ENCODE results near the gene STAG3. TPM values are rescaled to one million over a fixed set of nuclear protein-coding genes. Genes with fewer than 3 reads are reported as not detected.
"Not testable (repeated sequence)": the region's sequence is repeated elsewhere in the genome, so short reads cannot be mapped to it uniquely, and the experiment has no call there.

The STAG3 gene
- total RNA-seq, 1 experiment from 2014 or later: 22.1 TPM

GRCh38 chr7:100137851-100138760, 39.6 kb upstream of the STAG3 start:
- Histone ChIP-seq H2AFZ (ENCODE audit: low read length) (no peak overlapping the region), H3K9ac (ENCODE audit: low read length) (no peak overlapping the region), H3K4me2 (ENCODE audit: low read depth, low read length, poor library complexity, severe bottlenecking) (peak overlapping the region; percentile 36), H3K79me2 (ENCODE audit: low read length) (no peaks in the 10 kb centered on the region), H3K4me3 (ENCODE audit: low read length) (no peak overlapping the region), H3K36me3 (ENCODE audit: insufficient read depth, low read length) (no peaks in the 10 kb centered on the region), H4K20me1 (ENCODE audit: insufficient read depth, low read depth, low read length) (no peaks in the 10 kb centered on the region), H3K27ac (ENCODE audit: low read length) (no peak overlapping the region), H3K27me3 (ENCODE audit: low read length) (no peaks in the 10 kb centered on the region), H3K4me1 (ENCODE audit: low read length) (peaks cover 8% of the 10 kb centered on the region), H3K9me2 (replicated peaks; ENCODE audit: insufficient read depth, low read length) (no peaks in the 10 kb centered on the region), H3K9me3 (ENCODE audit: low read length) (no peaks in the 10 kb centered on the region)
- no peak for DNase-seq

GRCh38 chr7:100141555-100141949, 36.2 kb upstream of the STAG3 start:
- peaks cover 8% of the 10 kb centered on the region for H3K4me1 ChIP-seq (ENCODE audit: low read length)
- no peak overlapping the region for H3K9ac ChIP-seq (ENCODE audit: low read length)
- H3K9me2 ChIP-seq (replicated peaks; ENCODE audit: insufficient read depth, low read length): no peaks in the 10 kb centered on the region
- H3K27ac ChIP-seq (ENCODE audit: low read length): no peak overlapping the region
- no peak for DNase-seq
- H3K9me3 ChIP-seq (ENCODE audit: low read length): no peaks in the 10 kb centered on the region
- no peaks in the 10 kb centered on the region for H3K36me3 ChIP-seq (ENCODE audit: insufficient read depth, low read length)
- no peaks in the 10 kb centered on the region for H3K79me2 ChIP-seq (ENCODE audit: low read length)
- H4K20me1 ChIP-seq (ENCODE audit: insufficient read depth, low read depth, low read length): no peaks in the 10 kb centered on the region
- H2AFZ ChIP-seq (ENCODE audit: low read length): no peak overlapping the region
- no peaks in the 10 kb centered on the region for H3K27me3 ChIP-seq (ENCODE audit: low read length)
- no peak overlapping the region for H3K4me2 ChIP-seq (ENCODE audit: low read depth, low read length, poor library complexity, severe bottlenecking)
- H3K4me3 ChIP-seq (ENCODE audit: low read length): no peak overlapping the region

GRCh38 chr7:100142461-100142860, 35.3 kb upstream of the STAG3 start:
- Histone ChIP-seq H3K27me3 (ENCODE audit: low read length) (no peaks in the 10 kb centered on the region), H3K4me3 (ENCODE audit: low read length) (no peak overlapping the region), H3K9me3 (ENCODE audit: low read length) (no peaks in the 10 kb centered on the region), H3K27ac (ENCODE audit: low read length) (no peak overlapping the region), H3K9me2 (replicated peaks; ENCODE audit: insufficient read depth, low read length) (no peaks in the 10 kb centered on the region), H4K20me1 (ENCODE audit: insufficient read depth, low read depth, low read length) (no peaks in the 10 kb centered on the region), H3K9ac (ENCODE audit: low read length) (no peak overlapping the region), H3K36me3 (ENCODE audit: insufficient read depth, low read length) (no peaks in the 10 kb centered on the region), H3K4me1 (ENCODE audit: low read length) (peaks cover 8% of the 10 kb centered on the region), H3K79me2 (ENCODE audit: low read length) (no peaks in the 10 kb centered on the region), H3K4me2 (ENCODE audit: low read depth, low read length, poor library complexity, severe bottlenecking) (no peak overlapping the region), H2AFZ (ENCODE audit: low read length) (no peak overlapping the region)
- no peak for DNase-seq

GRCh38 chr7:100146350-100146749, 31.4 kb upstream of the STAG3 start:
- H3K27ac ChIP-seq (ENCODE audit: low read length); H3K4me2 ChIP-seq (ENCODE audit: low read depth, low read length, poor library complexity, severe bottlenecking); H3K9me2 ChIP-seq (replicated peaks; ENCODE audit: insufficient read depth, low read length); DNase-seq; H2AFZ ChIP-seq (ENCODE audit: low read length); H3K4me3 ChIP-seq (ENCODE audit: low read length); H3K27me3 ChIP-seq (ENCODE audit: low read length); H4K20me1 ChIP-seq (ENCODE audit: insufficient read depth, low read depth, low read length); H3K36me3 ChIP-seq (ENCODE audit: insufficient read depth, low read length); H3K9ac ChIP-seq (ENCODE audit: low read length); H3K9me3 ChIP-seq (ENCODE audit: low read length): not testable (repeated sequence)
- H3K79me2 ChIP-seq (ENCODE audit: low read length): peaks cover 21% of the 10 kb centered on the region
- H3K4me1 ChIP-seq (ENCODE audit: low read length): peaks cover 15% of the 10 kb centered on the region

GRCh38 chr7:100147278-100147677, 30.4 kb upstream of the STAG3 start:
- H3K4me1 ChIP-seq (ENCODE audit: low read length): peaks cover 23% of the 10 kb centered on the region
- H3K9me3 ChIP-seq (ENCODE audit: low read length): no peaks in the 10 kb centered on the region
- no peak overlapping the region for H3K4me2 ChIP-seq (ENCODE audit: low read depth, low read length, poor library complexity, severe bottlenecking)
- H3K36me3 ChIP-seq (ENCODE audit: insufficient read depth, low read length): 0 out of 2 replicates have a peak, but pooled peaks cover 3% of the 10 kb centered on the region
- peaks cover 21% of the 10 kb centered on the region for H3K79me2 ChIP-seq (ENCODE audit: low read length)
- H3K27ac ChIP-seq (ENCODE audit: low read length): no peak overlapping the region
- H4K20me1 ChIP-seq (ENCODE audit: insufficient read depth, low read depth, low read length): no peaks in the 10 kb centered on the region
- no peak overlapping the region for H3K4me3 ChIP-seq (ENCODE audit: low read length)
- H3K9me2 ChIP-seq (replicated peaks; ENCODE audit: insufficient read depth, low read length): no peaks in the 10 kb centered on the region
- DNase-seq: no peak
- no peaks in the 10 kb centered on the region for H3K27me3 ChIP-seq (ENCODE audit: low read length)
- H3K9ac ChIP-seq (ENCODE audit: low read length): no peak overlapping the region
- H2AFZ ChIP-seq (ENCODE audit: low read length): no peak overlapping the region

- peak overlapping the region; percentile 80 for H3K4me2 ChIP-seq (ENCODE audit: low read depth, low read length, poor library complexity, severe bottlenecking)
- H3K79me2 ChIP-seq (ENCODE audit: low read length): peaks cover 24% of the 10 kb centered on the region
- peak overlapping the region; percentile 65 for H3K4me3 ChIP-seq (ENCODE audit: low read length)
- H2AFZ ChIP-seq (ENCODE audit: low read length): peak overlapping the region; percentile 81; the same call in 1 of the 2 replicates
- H3K9me2 ChIP-seq (replicated peaks; ENCODE audit: insufficient read depth, low read length): no peaks in the 10 kb centered on the region
- H3K27me3 ChIP-seq (ENCODE audit: low read length): no peaks in the 10 kb centered on the region
- peak overlapping the region; percentile 80 for H3K9ac ChIP-seq (ENCODE audit: low read length)
- no peaks in the 10 kb centered on the region for H3K9me3 ChIP-seq (ENCODE audit: low read length)
- no peaks in the 10 kb centered on the region for H4K20me1 ChIP-seq (ENCODE audit: insufficient read depth, low read depth, low read length)
- H3K27ac ChIP-seq (ENCODE audit: low read length): peak overlapping the region; percentile 36; the same call in 1 of the 2 replicates
- 0 out of 2 replicates have a peak, but pooled peaks cover 3% of the 10 kb centered on the region for H3K36me3 ChIP-seq (ENCODE audit: insufficient read depth, low read length)
- DNase-seq: no peak
- H3K4me1 ChIP-seq (ENCODE audit: low read length): peaks cover 31% of the 10 kb centered on the region
Measured at GRCh38 chr7:100148225-100148558, 29.5 kb upstream of the STAG3 start.

- H3K4me3 ChIP-seq (ENCODE audit: low read length): peak within 1 kb of the TSS; percentile 99
- H3K4me2 ChIP-seq (ENCODE audit: low read depth, low read length, poor library complexity, severe bottlenecking): peak within 1 kb of the TSS; percentile 97
- H3K27me3 ChIP-seq (ENCODE audit: low read length): no peaks in the 10 kb centered on the region
- no peaks in the 10 kb centered on the region for H3K9me2 ChIP-seq (replicated peaks; ENCODE audit: insufficient read depth, low read length)
- no peaks in the 10 kb centered on the region for H4K20me1 ChIP-seq (ENCODE audit: insufficient read depth, low read depth, low read length)
- peaks cover 31% of the 10 kb centered on the region for H3K4me1 ChIP-seq (ENCODE audit: low read length)
- DNase-seq: peak; percentile 99
- peak within 1 kb of the TSS; percentile 81; the same call in 1 of the 2 replicates for H2AFZ ChIP-seq (ENCODE audit: low read length)
- peaks cover 25% of the 10 kb centered on the region for H3K79me2 ChIP-seq (ENCODE audit: low read length)
- peak within 1 kb of the TSS; percentile 77 for H3K27ac ChIP-seq (ENCODE audit: low read length)
- 0 out of 2 replicates have a peak, but pooled peaks cover 3% of the 10 kb centered on the region for H3K36me3 ChIP-seq (ENCODE audit: insufficient read depth, low read length)
- no peaks in the 10 kb centered on the region for H3K9me3 ChIP-seq (ENCODE audit: low read length)
- peak within 1 kb of the TSS; percentile 100 for H3K9ac ChIP-seq (ENCODE audit: low read length)
Measured at GRCh38 chr7:100148559-100149328, 29.0 kb upstream of the STAG3 start, which contains the start of gene LAMTOR4. LAMTOR4 (plus strand) TSS chr7:100148918; CDS start chr7:100148973, 55 bp downstream.

- H3K9me3 ChIP-seq (ENCODE audit: low read length): no peaks in the 10 kb centered on the region
- peak overlapping the region; percentile 11; the same call in 1 of the 2 replicates for H3K4me3 ChIP-seq (ENCODE audit: low read length)
- H3K79me2 ChIP-seq (ENCODE audit: low read length): peaks cover 31% of the 10 kb centered on the region
- H3K4me1 ChIP-seq (ENCODE audit: low read length): peaks cover 45% of the 10 kb centered on the region
- no peaks in the 10 kb centered on the region for H3K27me3 ChIP-seq (ENCODE audit: low read length)
- peaks cover 9% of the 10 kb centered on the region for H3K36me3 ChIP-seq (ENCODE audit: insufficient read depth, low read length)
- H2AFZ ChIP-seq (ENCODE audit: low read length): no peak overlapping the region
- DNase-seq: peak; percentile 69
- H3K27ac ChIP-seq (ENCODE audit: low read length): peak overlapping the region; percentile 52
- H3K4me2 ChIP-seq (ENCODE audit: low read depth, low read length, poor library complexity, severe bottlenecking): peak overlapping the region; percentile 47
- peak overlapping the region; percentile 14; the same call in 1 of the 2 replicates for H3K9ac ChIP-seq (ENCODE audit: low read length)
- H4K20me1 ChIP-seq (ENCODE audit: insufficient read depth, low read depth, low read length): peaks cover 8% of the 10 kb centered on the region; the same call in 1 of the 2 replicates
- H3K9me2 ChIP-seq (replicated peaks; ENCODE audit: insufficient read depth, low read length): no peaks in the 10 kb centered on the region
Measured at GRCh38 chr7:100152404-100152803, 25.3 kb upstream of the STAG3 start.

All from Karpas-422 (cell line).